Ovary (tissue), 9 donors: Measurements from ENCODE around the gene TXNDC17. TPM values are rescaled to one million over a fixed set of nuclear protein-coding genes. Genes with fewer than 3 reads are reported as not detected.

ENCODE experiments used
- DNase-seq, 5 donors: peaks; one replicate each; pipeline ENCODE4 v3.0.0-alpha.2; 2019 to 2020
- H3K27ac ChIP-seq, 2 donors: fragments of 200-600 bp; one replicate each; pipeline versions ENCODE4 v1.5.1 to v1.8.0; 2019 to 2022
- H3K27me3 ChIP-seq: fragments of 200-600 bp; one replicate; pipeline ENCODE4 v1.8.0; 2022
- H3K36me3 ChIP-seq: fragments of 200-600 bp; sonication (generic); one replicate; pipeline ENCODE4 v1.5.1; 2019
- H3K4me1 ChIP-seq: one replicate; pipeline ENCODE4 v1.8.1; 2013; ENCODE audit warnings: mild to moderate bottlenecking, moderate library complexity; ENCODE audit not compliant: insufficient read depth
- H3K4me3 ChIP-seq: fragments of 200-600 bp; sonication (generic); one replicate; pipeline ENCODE4 v1.5.1; 2017
- H3K9me3 ChIP-seq, 2 donors: fragments of 200-600 bp in 1 of 2; sonication (generic) in 1 of 2; one replicate each; pipeline versions ENCODE4 v1.5.1 to v1.8.1; 2013 to 2019; ENCODE audit warnings: mild to moderate bottlenecking in 1 of 2, moderate library complexity in 1 of 2
- CTCF ChIP-seq, 3 donors: fragments of 450-650 bp in 2 of 3; fragments of 200-600 bp in 1 of 3; IDR thresholded peaks; one replicate each; pipeline versions ENCODE4 v1.5.1 to v1.8.0; 2016 to 2022; ENCODE audit warnings: antibody characterized with exemption in 3 of 3, mild to moderate bottlenecking in 1 of 3
- EP300 ChIP-seq: sonication (generic); formaldehyde crosslinking; IDR thresholded peaks from one replicate; pipeline ENCODE4 v1.6.1; 2017; ENCODE audit warnings: antibody characterized with exemption
- POLR2A ChIP-seq: fragments of 450-650 bp; IDR thresholded peaks from one replicate; pipeline ENCODE4 v1.6.1; 2017; ENCODE audit warnings: antibody characterized with exemption, mild to moderate bottlenecking, moderate library complexity
- WGBS, 3 donors: extraction: QIAGEN DNeasy Blood & Tissue Kit in 1 of 3; methylation state at CpG; one replicate each; pipeline versions ENCODE4 v1.1.5 to v1.1.7; 2013 to 2017; 5-methylcytosine and 5-hydroxymethylcytosine counted together
- intact Hi-C, 4 donors: fragments of 100-400 bp; cut with DNase I; formaldehyde crosslinking; loops; one replicate each; pipeline versions ENCODE4 v1.11.0 to v1.15.1; 2022 to 2023
- polyA plus RNA-seq, 2 donors: library from polyadenylated mRNA; stranded (reverse); fragments of 200-250 nt in 1 of 2; fragments of 350-450 nt in 1 of 2; fragmentation: Illumina TruSeq in 1 of 2; extraction: RNeasy Lipid Tissue Mini Kit (QIAGEN cat#74804) in 1 of 2; gene quantifications; one replicate each; pipeline ENCODE4 v1.2.3, GENCODE V29; 2013 to 2014
- total RNA-seq, 7 donors: library from RNA; depleted of rRNA in 2 of 7; stranded (reverse); fragments of >200 nt in 2 of 7; fragmentation: NEBNext Ultra II Directional in 3 of 7; extraction: Animal tissue kit (Norgen Biotek cat#: 25700) in 3 of 7; gene quantifications; one replicate each; pipeline versions ENCODE4 v1.1.0 to v1.2.4, GENCODE V29; 2016 to 2023
- donor health status: DM: no; HTN: no; CAD: no; lungs with moderate emphysema.
- donor health status: DM: no; HTN: no; CAD: no.
- donor health status: Bipolar disorder and iron deficiency.
- donor health status: DM: yes; HTN: yes; CAD: no.
- donor health status: DM: no; HTN: no; CAD: no.
- donor health status: DM: yes; HTN: yes; CAD: no.

The TXNDC17 gene
- total and polyA plus RNA-seq, 9 donors = 19.0 to 104 (median 41.3) TPM

- DNase-seq = no peak
- Histone ChIP-seq H3K4me3 (no peak overlapping the region), H3K27me3 (no peaks in the 10 kb centered on the region), H3K27ac (no peak overlapping the region), H3K9me3 (no peaks in the 10 kb centered on the region), H3K36me3 (no peaks in the 10 kb centered on the region), H3K4me1 (no peaks in the 10 kb centered on the region)
- intact Hi-C loops = loop anchor here in 1 of 4 donors (10.0 kb wide), 1 partner anchor 156 kb away; no protein-coding TSS in a partner anchor
- WGBS, 3 donors = 95 to 100% (median 100%) methylated on average over 1 of the region's 1 CpG
- TF ChIP-seq CTCF (IDR thresholded peaks at IDR 0.05) (no peak), POLR2A (no peak), EP300 (no peak)
These were observed 10.5 kb upstream of the TXNDC17 start for GRCh38 chr17:6630390-6630789.

GRCh38 chr17:6632530-6632929 is 8.3 kb upstream of the TXNDC17 start:
- Histone ChIP-seq H3K4me1 (no peaks in the 10 kb centered on the region), H3K27me3 (no peaks in the 10 kb centered on the region), H3K36me3 (no peaks in the 10 kb centered on the region), H3K27ac (no peak overlapping the region), H3K4me3 (no peak overlapping the region), H3K9me3 (no peaks in the 10 kb centered on the region)
- DNase-seq = no peak
- intact Hi-C loops = loop anchor here in 1 of 4 donors (10.0 kb wide), 1 partner anchor 158 kb away; no protein-coding TSS in a partner anchor
- TF ChIP-seq EP300 = no peak
- no peak for TF ChIP-seq CTCF (IDR thresholded peaks at IDR 0.05)
- TF ChIP-seq POLR2A = no peak

GRCh38 chr17:6633263-6633662 is 7.6 kb upstream of the TXNDC17 start:
- 94 to 95% (median 94%) methylated on average over 3 of the region's 3 CpGs for WGBS, 3 donors
- Histone ChIP-seq H3K27ac (no peak overlapping the region), H3K27me3 (no peaks in the 10 kb centered on the region), H3K36me3 (no peaks in the 10 kb centered on the region), H3K9me3 (no peaks in the 10 kb centered on the region), H3K4me1 (peaks cover 3% of the 10 kb centered on the region), H3K4me3 (no peak overlapping the region)
- TF ChIP-seq POLR2A (no peak), CTCF (IDR thresholded peaks at IDR 0.05) (no peak), EP300 (no peak)
- intact Hi-C loops = loop anchor here in 1 of 4 donors (10.0 kb wide), 1 partner anchor 158 kb away; no protein-coding TSS in a partner anchor
- no peak for DNase-seq

GRCh38 chr17:6636105-6636504 is 4.8 kb upstream of the TXNDC17 start:
- no peak overlapping the region for H3K27ac ChIP-seq
- no peak overlapping the region for H3K4me3 ChIP-seq
- WGBS, 3 donors = 72 to 77% (median 76%) methylated on average over 2 of the region's 2 CpGs
- intact Hi-C loops = loop anchor here in 2 of 4 donors (5.0 to 10.0 kb wide), 2 partner anchors 161 to 164 kb away; no protein-coding TSS in a partner anchor
- peaks cover 14% of the 10 kb centered on the region for H3K4me1 ChIP-seq
- no peak for TF ChIP-seq POLR2A
- no peak for TF ChIP-seq CTCF (IDR thresholded peaks at IDR 0.05)
- TF ChIP-seq EP300 = no peak
- no peaks in the 10 kb centered on the region for H3K9me3 ChIP-seq
- H3K27me3 ChIP-seq = no peaks in the 10 kb centered on the region
- no peaks in the 10 kb centered on the region for H3K36me3 ChIP-seq
- DNase-seq = no peak
